ENCODE results near the gene ATF5.

- TF ChIP-seq CTCF (IDR thresholded peaks at IDR 0.05; ENCODE audit: insufficient read depth, low read depth, low read length) (no peak), EZH2 (IDR thresholded peaks at IDR 0.05; ENCODE audit: insufficient read depth, low read length) (no peak)
Measured at GRCh38 chr19:49939721-49940481, 10.9 kb downstream of the ATF5 start.

Measured in astrocyte (in vitro differentiated cells and primary cell).